ENCODE measurements around the gene BCL2L15. TPM values are rescaled to one million over a fixed set of nuclear protein-coding genes. Genes with fewer than 3 reads are reported as not detected.
A peak's percentile ranks its signal among the peaks of the same experiment; 100 is the strongest.

BCL2L15 gene
- total and polyA plus RNA-seq, 2 donors (not counting 3 experiments of a cell fraction or from before 2014, with no cell fraction given): 0.28 to 0.29 TPM

DNA sequence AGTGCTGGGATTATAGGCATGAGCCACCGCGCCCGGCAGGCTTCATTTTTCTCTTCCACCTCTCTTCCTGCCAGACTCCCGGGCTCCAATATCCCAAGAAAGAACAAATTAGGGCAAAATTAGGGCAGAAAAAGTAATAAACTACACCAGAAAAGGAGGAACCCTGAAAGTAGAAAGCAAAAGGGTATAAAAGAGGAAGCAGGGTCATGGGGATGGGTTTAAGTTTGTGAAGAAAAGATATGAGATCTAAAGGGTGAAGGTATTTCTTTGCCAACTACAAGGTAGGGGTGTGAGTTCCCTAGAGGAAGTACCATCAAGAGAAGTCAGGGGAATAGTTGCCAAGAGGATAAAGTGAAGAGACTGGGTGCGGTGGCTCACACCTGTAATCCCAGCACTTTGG is 25.7 kb downstream of the BCL2L15 start:
- dilution Hi-C loops (cut with MboI; ENCODE audit: extremely low pct_ligation_motif_present, low sequenced_read_pairs) (no loop called here), intact Hi-C loops (cut with micrococcal nuclease) (loop anchor here (1.0 kb wide), 2 partner anchors 44 to 68 kb away; partner anchors contain the start of genes DCLRE1B and HIPK1)
- no peaks in the 10 kb centered on the region for H3K9me1 ChIP-seq (replicated peaks; ENCODE audit: control insufficient read depth, extremely low read depth, insufficient read depth, low read length)
- peak overlapping the region; percentile 74 for H3K27ac ChIP-seq (ENCODE audit: insufficient read depth, low read depth, low read length)
- ChIA-PET CTCF (no interaction called here), POLR2A (interaction anchor here (1.5 kb wide), 1 partner anchor 43 kb away, joined by 5 read pairs; the partner anchor contains the start of genes AP4B1 and DCLRE1B)
- peaks cover 14% of the 10 kb centered on the region for H3K4me1 ChIP-seq (ENCODE audit: control insufficient read depth, extremely low read depth, insufficient read depth, low read length)
- no TSS peak for BruUV-seq (replicated peaks)
- DNase-seq (ENCODE audit: low read depth, low spot score): no peak
- no peak overlapping the region for H3K4me3 ChIP-seq (replicated peaks in 1 of 3; ENCODE audit: insufficient read depth in 1 of 3, low read depth in 1 of 3, low read length in 3 of 3)
- H3K27me3 ChIP-seq (ENCODE audit: control insufficient read depth in 2 of 2, insufficient read depth in 2 of 2, low read length in 2 of 2): no peaks in the 10 kb centered on the region
- no peaks in the 10 kb centered on the region for H3K9me3 ChIP-seq (replicated peaks; ENCODE audit: control insufficient read depth, insufficient read depth, low read length)
- no peak overlapping the region for H2AFZ ChIP-seq (ENCODE audit: low read depth, low read length)
- FAIRE-seq: no peak
- H4K20me1 ChIP-seq (replicated peaks; ENCODE audit: control insufficient read depth, extremely low read depth, insufficient read depth, low read length): no peaks in the 10 kb centered on the region
- H3K36me3 ChIP-seq (ENCODE audit: control insufficient read depth in 2 of 2, extremely low read depth in 1 of 2, insufficient read depth in 2 of 2, low read length in 2 of 2): no peaks in the 10 kb centered on the region
- H3K4me2 ChIP-seq (ENCODE audit: insufficient read depth, low read length): no peak overlapping the region
- H3K79me2 ChIP-seq (ENCODE audit: control insufficient read depth, insufficient read depth, low read length): no peaks in the 10 kb centered on the region
- TF ChIP-seq JUN (IDR thresholded peaks at IDR 0.05; ENCODE audit: borderline replicate concordance, insufficient read depth, insufficient read length, low read depth) (no peak), GATA2 (IDR thresholded peaks at IDR 0.05; ENCODE audit: insufficient read depth, insufficient read length, low read depth, low read length) (no peak), POLR2AphosphoS5 (IDR thresholded peaks at IDR 0.05; ENCODE audit: insufficient read depth, low read depth, low read length) (no peak), FOS (IDR thresholded peaks at IDR 0.05; ENCODE audit: borderline replicate concordance, insufficient read depth, low read length) (no peak), POLR2A (IDR thresholded peaks at IDR 0.05; ENCODE audit: low read depth, low read length) (no peak), EZH2 (IDR thresholded peaks at IDR 0.05; ENCODE audit: borderline replicate concordance, low read depth, low read length, severe bottlenecking) (no peak), MYC (IDR thresholded peaks at IDR 0.05; ENCODE audit: low read depth, low read length) (no peak)
- TF ChIP-seq, protein P1, sequence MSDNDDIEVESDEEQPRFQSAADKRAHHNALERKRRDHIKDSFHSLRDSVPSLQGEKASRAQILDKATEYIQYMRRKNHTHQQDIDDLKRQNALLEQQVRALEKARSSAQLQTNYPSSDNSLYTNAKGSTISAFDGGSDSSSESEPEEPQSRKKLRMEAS (IDR thresholded peaks at IDR 0.05; ENCODE audit: insufficient read depth, insufficient read length): no peak
- TF ChIP-seq, protein P2, sequence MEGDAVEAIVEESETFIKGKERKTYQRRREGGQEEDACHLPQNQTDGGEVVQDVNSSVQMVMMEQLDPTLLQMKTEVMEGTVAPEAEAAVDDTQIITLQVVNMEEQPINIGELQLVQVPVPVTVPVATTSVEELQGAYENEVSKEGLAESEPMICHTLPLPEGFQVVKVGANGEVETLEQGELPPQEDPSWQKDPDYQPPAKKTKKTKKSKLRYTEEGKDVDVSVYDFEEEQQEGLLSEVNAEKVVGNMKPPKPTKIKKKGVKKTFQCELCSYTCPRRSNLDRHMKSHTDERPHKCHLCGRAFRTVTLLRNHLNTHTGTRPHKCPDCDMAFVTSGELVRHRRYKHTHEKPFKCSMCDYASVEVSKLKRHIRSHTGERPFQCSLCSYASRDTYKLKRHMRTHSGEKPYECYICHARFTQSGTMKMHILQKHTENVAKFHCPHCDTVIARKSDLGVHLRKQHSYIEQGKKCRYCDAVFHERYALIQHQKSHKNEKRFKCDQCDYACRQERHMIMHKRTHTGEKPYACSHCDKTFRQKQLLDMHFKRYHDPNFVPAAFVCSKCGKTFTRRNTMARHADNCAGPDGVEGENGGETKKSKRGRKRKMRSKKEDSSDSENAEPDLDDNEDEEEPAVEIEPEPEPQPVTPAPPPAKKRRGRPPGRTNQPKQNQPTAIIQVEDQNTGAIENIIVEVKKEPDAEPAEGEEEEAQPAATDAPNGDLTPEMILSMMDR (IDR thresholded peaks at IDR 0.05; ENCODE audit: extremely low read depth in 1 of 2, insufficient read depth in 1 of 2, low read depth in 1 of 2, low read length in 2 of 2): no peak
- no peak overlapping the region for H3K9ac ChIP-seq (replicated peaks; ENCODE audit: extremely low read depth, insufficient read depth, low read length)

All from endothelial cell of umbilical vein (primary cell).